Measurements from ENCODE around the gene KLK5.

The KLK5 gene

GRCh38 chr19:50894478-50895356 lies 58.1 kb downstream of the KLK5 start:
- DNase-seq (ENCODE audit: low read depth): no peak
- TF ChIP-seq CTCF (IDR thresholded peaks at IDR 0.05; ENCODE audit: low read length, missing control alignments): no peak
- no peak overlapping the region for H3K4me3 ChIP-seq (replicated peaks; ENCODE audit: low read depth, low read length)
